Stimulated activated CD8-positive, alpha-beta memory T cell treated with anti-CD3 and anti-CD28 coated beads, Interleukin-15, amount 100 ng/mL, for 4 hours (primary cell): Measurements from ENCODE around the gene ZNF716.
"Not testable (repeated sequence)": the region's sequence is repeated elsewhere in the genome, so short reads cannot be mapped to it uniquely, and the experiment has no call there.

ENCODE experiments used
- DNase-seq, 2 donors: peaks; one replicate each; pipeline ENCODE4 v3.0.0-alpha.2; 2020; ENCODE audit warnings: low read depth in 2 of 2

ZNF716 gene

DNA sequence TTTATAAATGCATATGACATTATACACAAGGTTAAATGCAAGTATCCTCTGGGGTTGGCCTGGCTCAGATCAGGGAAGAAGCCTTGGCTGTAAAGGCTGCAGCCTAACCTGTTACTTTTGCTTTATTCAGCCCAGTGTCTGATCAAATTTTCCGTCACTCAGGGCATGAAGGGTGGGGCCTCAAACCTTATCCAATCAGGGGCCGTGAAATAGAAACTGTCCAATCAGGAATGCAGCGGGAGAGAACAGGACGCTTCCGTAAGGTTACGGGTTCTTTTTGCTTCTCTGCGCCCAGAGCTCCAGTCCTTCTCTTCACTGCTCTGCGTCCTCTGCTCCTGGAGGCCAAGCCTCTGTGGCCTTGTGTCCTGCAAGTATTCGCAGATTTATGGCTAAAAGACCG lies at the start of gene ZNF716:
ZNF716 (plus strand) TSS at position 274 of the 400 bp plus-strand sequence; CDS start at position 386, 112 bp downstream.
- no peak for DNase-seq

- no peak for DNase-seq
These were observed 49.3 kb upstream of the ZNF716 start for GRCh38 chr7:57400531-57401155.

DNA sequence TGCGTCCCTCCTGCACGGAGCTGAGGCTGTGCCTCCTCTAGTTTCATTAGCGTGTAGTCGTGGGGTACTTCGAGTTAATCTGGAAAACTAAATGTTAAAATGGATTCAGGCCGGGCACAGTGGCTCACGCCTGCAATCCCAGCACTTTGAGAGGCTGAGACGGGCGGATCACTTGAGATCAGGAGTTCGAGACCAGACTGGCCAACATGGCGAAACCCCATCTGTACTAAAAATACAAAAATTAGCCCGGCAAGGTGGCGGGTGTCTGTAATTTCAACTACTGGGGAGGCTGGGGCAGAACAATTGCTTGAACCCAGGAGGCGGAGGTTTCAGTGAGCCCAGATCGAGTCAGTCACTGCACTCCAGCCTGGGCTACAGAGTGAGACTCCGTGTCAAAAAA lies 46.9 kb upstream of the ZNF716 start:
- DNase-seq, result not testable (repeated sequence)

- DNase-seq, result no peak
These were observed 46.2 kb upstream of the ZNF716 start for GRCh38 chr7:57403601-57404342.

- no peak for DNase-seq
These were observed 45.5 kb upstream of the ZNF716 start for GRCh38 chr7:57404343-57404966.

DNA sequence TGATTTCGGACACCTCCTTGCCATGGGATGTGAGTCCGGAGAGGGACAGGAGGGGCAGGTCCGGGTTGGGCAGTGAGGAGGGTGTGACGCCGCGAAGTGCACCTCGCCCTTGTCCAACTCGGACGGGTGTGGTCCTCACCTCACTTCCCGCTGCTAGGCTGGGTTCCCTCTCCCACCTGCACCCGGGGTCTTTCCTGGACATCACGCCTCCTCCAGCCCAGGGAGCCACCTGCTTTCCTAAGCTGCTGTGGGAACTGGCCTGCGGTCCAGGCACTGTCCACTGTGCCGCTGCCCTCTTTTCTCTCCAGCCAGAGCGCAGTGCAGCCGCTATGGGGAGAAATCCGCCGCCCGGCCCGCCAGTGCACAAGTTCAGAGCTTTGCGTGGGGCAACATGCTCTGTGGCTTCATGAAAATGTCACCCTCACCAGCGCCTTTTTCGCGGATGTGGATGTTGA lies 45.0 kb upstream of the ZNF716 start:
- no peak for DNase-seq

DNA sequence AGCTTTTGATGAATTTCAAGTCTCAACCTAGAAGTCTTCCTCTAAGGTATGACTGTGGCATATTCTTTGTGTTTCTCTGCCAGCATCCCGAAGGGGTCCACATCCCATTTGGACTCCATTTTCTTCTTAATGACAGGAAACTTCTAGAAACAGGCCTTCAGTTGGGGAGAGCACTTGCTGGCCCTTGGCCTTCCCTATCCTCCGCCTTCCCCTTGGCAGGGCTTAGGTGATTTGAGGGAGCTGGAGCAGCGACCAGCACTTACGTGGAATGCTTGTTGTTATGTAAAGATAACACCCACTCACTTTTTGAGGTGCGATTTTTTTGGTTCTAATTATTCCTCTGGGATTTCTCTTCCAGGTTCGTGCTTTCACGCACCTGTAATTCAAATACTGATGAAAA lies 42.9 kb upstream of the ZNF716 start:
- DNase-seq, result no peak

- DNase-seq, result no peak
These were observed 37.8 kb upstream of the ZNF716 start for GRCh38 chr7:57412168-57412567.

DNA sequence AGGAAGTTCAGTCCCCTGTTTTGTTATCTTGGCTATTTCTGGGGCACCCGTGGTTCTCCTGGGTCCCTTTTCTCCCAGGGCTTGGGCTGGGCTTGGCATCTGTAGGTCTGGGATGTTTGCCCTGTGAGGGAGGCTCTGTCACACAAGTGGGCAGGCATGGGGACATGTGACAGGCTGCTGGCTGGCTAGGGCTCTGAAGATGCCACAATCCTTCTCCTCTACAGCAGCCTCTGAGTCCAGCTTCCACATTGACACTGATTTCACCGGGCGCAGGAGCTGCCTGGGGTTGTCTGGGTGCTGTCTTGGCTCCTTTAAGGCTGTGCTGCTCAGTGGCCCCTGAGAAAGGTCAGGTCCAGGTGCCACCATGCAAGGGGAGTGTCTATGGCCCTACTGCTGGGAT lies 37.4 kb upstream of the ZNF716 start:
- DNase-seq, result no peak

- no peak for DNase-seq
These were observed 36.2 kb upstream of the ZNF716 start for GRCh38 chr7:57413529-57414398.

- no peak for DNase-seq
These were observed 35.6 kb upstream of the ZNF716 start for GRCh38 chr7:57414415-57414814.

- DNase-seq, result no peak
These were observed 35.1 kb upstream of the ZNF716 start for GRCh38 chr7:57414852-57415251.

GRCh38 chr7:57415326-57415725 lies 34.7 kb upstream of the ZNF716 start:
- DNase-seq, result no peak

GRCh38 chr7:57415730-57416129 lies 34.2 kb upstream of the ZNF716 start:
- no peak for DNase-seq

GRCh38 chr7:57416601-57417358 lies 33.2 kb upstream of the ZNF716 start:
- no peak for DNase-seq

- no peak for DNase-seq
These were observed 32.2 kb upstream of the ZNF716 start for GRCh38 chr7:57417736-57418135.

GRCh38 chr7:57423768-57424167 lies 26.2 kb upstream of the ZNF716 start:
- DNase-seq, result no peak

DNA sequence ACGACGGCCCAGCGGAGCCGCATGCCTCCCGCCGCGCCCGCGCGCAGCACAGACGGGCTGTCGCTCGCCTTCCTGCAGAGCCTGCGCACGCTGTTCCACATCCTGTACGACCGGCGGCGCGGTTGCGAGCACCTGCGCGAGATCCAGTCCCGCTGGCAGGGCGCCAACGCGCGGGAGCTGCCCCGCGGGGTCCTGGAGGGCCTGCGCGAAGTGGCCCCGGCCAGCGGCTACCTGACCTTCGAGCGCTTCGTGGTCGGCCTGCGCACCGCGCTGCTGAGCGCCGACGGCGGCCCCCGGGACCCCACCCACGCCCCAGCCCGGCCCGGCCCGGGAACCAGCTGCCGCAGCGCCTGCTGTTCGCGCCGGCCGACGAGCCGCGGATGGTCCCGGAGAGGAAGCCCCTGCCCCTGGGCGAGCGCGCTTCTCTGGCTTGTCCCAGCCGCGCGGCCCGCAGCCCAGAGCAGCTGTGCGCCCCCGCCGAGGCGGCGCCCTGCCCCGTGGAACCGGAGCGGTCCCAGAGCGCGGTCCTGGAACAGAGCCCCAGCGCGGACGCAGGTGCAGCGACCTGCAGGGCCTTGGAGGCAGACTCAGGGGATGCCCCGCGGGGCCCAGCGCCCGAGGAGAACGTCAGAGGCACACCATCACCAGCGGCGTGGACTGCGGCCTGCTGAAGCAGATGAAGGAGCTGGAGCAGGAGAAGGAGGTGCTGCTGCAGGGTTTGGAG lies 25.3 kb upstream of the ZNF716 start:
- no peak for DNase-seq

DNA sequence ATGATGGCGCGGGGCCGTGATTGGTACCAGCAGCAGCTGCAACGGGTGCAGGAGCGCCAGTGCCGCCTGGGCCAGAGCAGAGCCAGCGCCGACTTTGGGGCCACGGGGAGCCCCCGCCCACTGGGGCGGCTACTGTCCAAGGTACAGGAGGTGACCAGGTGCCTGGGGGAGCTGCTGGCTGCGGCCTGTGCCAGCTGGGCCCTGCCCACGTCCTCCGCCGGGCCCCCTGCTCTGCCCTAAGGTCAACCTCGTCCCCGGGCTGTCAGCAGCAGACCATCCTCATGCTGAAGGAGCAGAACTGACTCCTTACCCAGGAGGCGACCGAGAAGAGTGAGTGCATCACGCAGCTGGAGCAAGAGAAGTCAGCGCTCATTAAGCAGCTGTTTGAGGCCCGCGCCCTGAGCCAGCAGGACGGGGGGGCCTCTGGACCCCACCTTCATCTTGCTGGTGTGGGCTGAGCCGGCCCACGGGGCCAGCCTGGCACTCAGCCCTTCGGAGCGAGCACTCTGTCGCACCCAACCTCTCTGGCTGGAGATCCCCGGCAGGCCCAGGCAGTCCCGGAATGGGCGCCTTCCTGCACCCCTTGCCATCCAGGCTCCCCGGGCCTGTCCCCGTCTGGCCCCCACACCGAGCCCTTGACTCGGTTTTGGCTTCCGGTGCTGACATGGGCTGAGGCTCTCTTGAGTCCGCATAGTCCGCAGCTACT lies 24.6 kb upstream of the ZNF716 start:
- no peak for DNase-seq
